K562 (cell line): ENCODE results near the gene WFDC2. TPM values are rescaled to one million over a fixed set of nuclear protein-coding genes. Genes with fewer than 3 reads are reported as not detected.
A peak's percentile ranks its signal among the peaks of the same experiment; 100 is the strongest.

Experiments
- ARID3A ChIP-seq: IDR thresholded peaks from 2 replicates; pipeline ENCODE4 v1.6.1; 2012; ENCODE audit warnings: low read depth, low read length, improper control_type of control experiment, borderline replicate concordance
- BCOR ChIP-seq: fragments of 450-650 bp; IDR thresholded peaks from 2 replicates; pipeline ENCODE4 v1.6.1; 2016
- BRCA1 ChIP-seq, 2 experiments: fragments of 450-650 bp in 1 of 2; sonication (generic) in 1 of 2; formaldehyde crosslinking in 1 of 2; IDR thresholded peaks; 2 replicates each; pipeline versions ENCODE4 v1.5.0 to v1.6.1; 2017 to 2020; ENCODE audit warnings: mild to moderate bottlenecking in 1 of 2, missing genetic modification reagents in 1 of 2
- CBX1 ChIP-seq: sonication (generic); IDR thresholded peaks from 2 replicates; pipeline ENCODE4 v1.6.1; 2016; ENCODE audit warnings: antibody characterized with exemption, low read depth, mild to moderate bottlenecking
- COPS2 ChIP-seq: fragments of 450-650 bp; conservative IDR thresholded peaks from 2 replicates; pipeline ENCODE4 v1.6.1; 2016; ENCODE audit warnings: mild to moderate bottlenecking, moderate library complexity
- E2F1 ChIP-seq: sonication (generic); formaldehyde crosslinking; IDR thresholded peaks from 2 replicates; pipeline ENCODE4 v1.8.1; 2023; ENCODE audit warnings: mild to moderate bottlenecking, missing genetic modification reagents, moderate library complexity
- FOS ChIP-seq: IDR thresholded peaks from 3 replicates; pipeline ENCODE4 v1.6.1; 2011; ENCODE audit not compliant: insufficient read length; ENCODE audit errors: extremely low read depth
- FOXP1 ChIP-seq: sonication (generic); formaldehyde crosslinking; IDR thresholded peaks from 2 replicates; pipeline ENCODE4 v1.8.0; 2022; ENCODE audit warnings: mild to moderate bottlenecking, missing genetic modification reagents
- MLX ChIP-seq, 2 experiments: fragments of 450-650 bp in 1 of 2; sonication (generic) in 1 of 2; formaldehyde crosslinking; conservative IDR thresholded peaks; 2 replicates each; pipeline versions ENCODE4 v1.4.0 to v1.8.1; 2020 to 2022; ENCODE audit warnings: mild to moderate bottlenecking in 1 of 2, missing genetic modification reagents in 1 of 2
- MYNN ChIP-seq, 2 experiments: sonication (generic); formaldehyde crosslinking in 1 of 2; IDR thresholded peaks; 2 replicates each; pipeline versions ENCODE4 v1.5.0 to v1.6.1; 2016 to 2020; ENCODE audit warnings: antibody characterized with exemption in 1 of 2, missing genetic modification reagents in 1 of 2
- RBFOX2 ChIP-seq: fragments of 200-400 bp; formaldehyde crosslinking; IDR thresholded peaks from 2 replicates; pipeline ENCODE4 v1.6.1; 2017; ENCODE audit warnings: low read depth, mild to moderate bottlenecking, low read length, moderate library complexity
- RCOR1 ChIP-seq, 2 experiments: IDR thresholded peaks; 2 replicates each; pipeline ENCODE4 v1.6.1; 2012; ENCODE audit warnings: low read depth in 2 of 2, low read length in 2 of 2, borderline replicate concordance in 1 of 2, improper control_type of control experiment in 1 of 2
- SMARCA4 ChIP-seq: fragments of 450-650 bp; IDR thresholded peaks from 2 replicates; pipeline ENCODE4 v1.6.1; 2016
- SUPT5H ChIP-seq: fragments of 450-650 bp; IDR thresholded peaks from 2 replicates; pipeline ENCODE4 v1.6.1; 2016
- TCF3 ChIP-seq: sonication (generic); formaldehyde crosslinking; IDR thresholded peaks from 2 replicates; pipeline ENCODE4 v1.4.0; 2020; ENCODE audit warnings: mild to moderate bottlenecking, missing genetic modification reagents
- TFAM ChIP-seq: fragments of 250-450 bp; sonication (Bioruptor Pico); conservative IDR thresholded peaks from 2 replicates; pipeline ENCODE4 v1.5.0; 2021; ENCODE audit warnings: mild to moderate bottlenecking, moderate library complexity
- ZEB2 ChIP-seq: fragments of 450-650 bp; IDR thresholded peaks from 2 replicates; pipeline ENCODE4 v1.6.1; 2016
- ZNF175 ChIP-seq: fragments of 200-800 bp; sonication (Bioruptor generic); IDR thresholded peaks from 2 replicates; pipeline ENCODE4 v1.6.1; 2016; ENCODE audit warnings: low read depth, mild to moderate bottlenecking, missing genetic modification characterization, missing compliant biosample characterization
- ZNF3 ChIP-seq: fragments of 250-450 bp; sonication (Bioruptor Pico); IDR thresholded peaks from 2 replicates; pipeline ENCODE4 v1.5.0; 2021; ENCODE audit warnings: mild to moderate bottlenecking, moderate library complexity
- ZNF512 ChIP-seq: IDR thresholded peaks from 2 replicates; pipeline ENCODE4 v1.6.1; 2016; ENCODE audit warnings: missing genetic modification characterization, missing compliant biosample characterization
- polyA plus RNA-seq, 8 experiments: library from polyadenylated mRNA; depleted of rRNA in 4 of 8; stranded (reverse) in 5 of 8; unstranded in 3 of 8; fragments of >200 nt; fragmentation: Nextera tagmentation in 2 of 8; fragmentation: Illumina TruSeq in 1 of 8; extraction: Ambion mirVana in 2 of 8; extraction: Trizol in 1 of 8; gene quantifications; 2 replicates each; pipeline versions ENCODE4 v1.2.1 to v1.2.3, GENCODE V29; 2011 to 2014; ENCODE audit warnings: inconsistent platforms in 1 of 8, missing spikeins in 1 of 8
- total RNA-seq, 7 experiments: library from RNA; depleted of rRNA in 6 of 7; stranded (reverse); fragments of >200 nt in 6 of 7; fragmentation: Illumina TruSeq in 2 of 7; extraction: Trizol in 2 of 7; gene quantifications; 2 replicates each; pipeline versions ENCODE4 v1.2.1 to v1.2.3, GENCODE V29; 2011 to 2021; ENCODE audit warnings: low replicate concordance in 1 of 7
- TF ChIP-seq, protein P1 (sequence below), 3 experiments: IDR thresholded peaks in 2 of 3; conservative IDR thresholded peaks in 1 of 3; 2 replicates each; pipeline ENCODE4 v1.5.1; 2011 to 2012; ENCODE audit warnings: low read length in 3 of 3, mild to moderate bottlenecking in 3 of 3, control low read depth in 2 of 3, improper control_type of control experiment in 1 of 3, inconsistent platforms in 1 of 3, low read depth in 1 of 3, mixed read lengths in 1 of 3, moderate library complexity in 1 of 3; ENCODE audit not compliant: insufficient read depth in 2 of 3

Gene WFDC2
- total and polyA plus RNA-seq, 9 of the 15 experiments (the other 6 are each of a cell fraction or from before 2014, with no cell fraction given), result not detected

GRCh38 chr20:45436732-45437485 lies 32.6 kb upstream of the WFDC2 start (continued):
- peak; percentile 23; the same call in 1 of the 2 replicates for TF ChIP-seq E2F1
- TF ChIP-seq ZNF512, result no peak
- TF ChIP-seq MLX (CRISPR knock-in tag; conservative IDR thresholded peaks at IDR 0.05), result no peak
- TF ChIP-seq TFAM, result no peak
- TF ChIP-seq FOS, result no peak
- no peak for TF ChIP-seq BRCA1 (IDR thresholded peaks at IDR 0.05)
- TF ChIP-seq BRCA1 (CRISPR knock-in tag; IDR thresholded peaks at IDR 0.05), result no peak
- TF ChIP-seq BCOR, result no peak
- TF ChIP-seq ZNF3 (CRISPR knock-in tag), result no peak
- no peak for TF ChIP-seq ZNF175 (CRISPR knock-in tag)
- TF ChIP-seq FOXP1, result no peak
- TF ChIP-seq, protein P1, sequence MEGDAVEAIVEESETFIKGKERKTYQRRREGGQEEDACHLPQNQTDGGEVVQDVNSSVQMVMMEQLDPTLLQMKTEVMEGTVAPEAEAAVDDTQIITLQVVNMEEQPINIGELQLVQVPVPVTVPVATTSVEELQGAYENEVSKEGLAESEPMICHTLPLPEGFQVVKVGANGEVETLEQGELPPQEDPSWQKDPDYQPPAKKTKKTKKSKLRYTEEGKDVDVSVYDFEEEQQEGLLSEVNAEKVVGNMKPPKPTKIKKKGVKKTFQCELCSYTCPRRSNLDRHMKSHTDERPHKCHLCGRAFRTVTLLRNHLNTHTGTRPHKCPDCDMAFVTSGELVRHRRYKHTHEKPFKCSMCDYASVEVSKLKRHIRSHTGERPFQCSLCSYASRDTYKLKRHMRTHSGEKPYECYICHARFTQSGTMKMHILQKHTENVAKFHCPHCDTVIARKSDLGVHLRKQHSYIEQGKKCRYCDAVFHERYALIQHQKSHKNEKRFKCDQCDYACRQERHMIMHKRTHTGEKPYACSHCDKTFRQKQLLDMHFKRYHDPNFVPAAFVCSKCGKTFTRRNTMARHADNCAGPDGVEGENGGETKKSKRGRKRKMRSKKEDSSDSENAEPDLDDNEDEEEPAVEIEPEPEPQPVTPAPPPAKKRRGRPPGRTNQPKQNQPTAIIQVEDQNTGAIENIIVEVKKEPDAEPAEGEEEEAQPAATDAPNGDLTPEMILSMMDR (IDR thresholded peaks at IDR 0.05 in 2 of 3, conservative IDR thresholded peaks at IDR 0.05 in 1 of 3; ENCODE audit: insufficient read depth in 2 of 3, low read depth in 1 of 3, low read length in 3 of 3), result peak; percentile 94 to 96 (median 95)
- TF ChIP-seq SMARCA4, result no peak
- peak; percentile 49; the same call in 1 of the 2 replicates for TF ChIP-seq ZEB2
- no peak for TF ChIP-seq CBX1
- TF ChIP-seq SUPT5H, result no peak
- no peak for TF ChIP-seq COPS2
- peak; percentile 66 for TF ChIP-seq RBFOX2
- TF ChIP-seq ARID3A, result no peak
- TF ChIP-seq RCOR1 (IDR thresholded peaks at IDR 0.05; ENCODE audit: borderline replicate concordance in 1 of 2, low read depth in 2 of 2, low read length in 2 of 2), result peak in 1 of 2 experiments; percentile 62; a peak in 2 of 4 replicates
- 0 out of 2 replicates have a peak, but pooled peaks have one; percentile 36 for TF ChIP-seq MYNN (IDR thresholded peaks at IDR 0.05)
- TF ChIP-seq MYNN (CRISPR knock-in tag; IDR thresholded peaks at IDR 0.05), result no peak
- no peak for TF ChIP-seq TCF3 (CRISPR knock-in tag)
